SJSA1 (cell line): ENCODE measurements around the gene ST7. TPM values are rescaled to one million over a fixed set of nuclear protein-coding genes. Genes with fewer than 3 reads are reported as not detected.
"Not testable (repeated sequence)": the region's sequence is repeated elsewhere in the genome, so short reads cannot be mapped to it uniquely, and the experiment has no call there.

Source experiments
- DNase-seq, 2 experiments: peaks; one replicate each; pipeline ENCODE4 v3.0.0-alpha.2; 2015 to 2020; ENCODE audit warnings: low spot score in 2 of 2, low read depth in 1 of 2
- H3K27ac ChIP-seq: fragments of 250-450 bp; sonication (Bioruptor Pico); 2 replicates; pipeline ENCODE4 v1.5.1; 2020; ENCODE audit warnings: mild to moderate bottlenecking, moderate library complexity
- H3K27me3 ChIP-seq: fragments of 250-450 bp; sonication (Bioruptor Pico); replicated peaks from 2 replicates; pipeline ENCODE4 v1.5.1; 2020; ENCODE audit warnings: mild to moderate bottlenecking, moderate library complexity
- H3K36me3 ChIP-seq: fragments of 250-450 bp; sonication (Bioruptor Pico); 2 replicates; pipeline ENCODE4 v1.5.1; 2020; ENCODE audit warnings: mild to moderate bottlenecking
- H3K4me1 ChIP-seq: fragments of 250-450 bp; sonication (Bioruptor Pico); replicated peaks from 2 replicates; pipeline ENCODE4 v1.6.1; 2021; ENCODE audit warnings: mild to moderate bottlenecking
- H3K4me3 ChIP-seq: fragments of 250-450 bp; sonication (Bioruptor Pico); 2 replicates; pipeline ENCODE4 v1.5.1; 2020; ENCODE audit warnings: mild to moderate bottlenecking
- H3K9me3 ChIP-seq: fragments of 250-450 bp; sonication (Bioruptor Pico); replicated peaks from 2 replicates; pipeline ENCODE4 v1.5.1; 2020; ENCODE audit warnings: mild to moderate bottlenecking
- total RNA-seq: library from RNA; depleted of rRNA; stranded (reverse); fragments of >200 nt; shearing (Covaris generic); gene quantifications from 2 replicates; pipeline ENCODE4 v1.2.3, GENCODE V29; 2014

Gene ST7
- total RNA-seq, 1 experiment from 2014 or later, result 14.7 TPM

DNA sequence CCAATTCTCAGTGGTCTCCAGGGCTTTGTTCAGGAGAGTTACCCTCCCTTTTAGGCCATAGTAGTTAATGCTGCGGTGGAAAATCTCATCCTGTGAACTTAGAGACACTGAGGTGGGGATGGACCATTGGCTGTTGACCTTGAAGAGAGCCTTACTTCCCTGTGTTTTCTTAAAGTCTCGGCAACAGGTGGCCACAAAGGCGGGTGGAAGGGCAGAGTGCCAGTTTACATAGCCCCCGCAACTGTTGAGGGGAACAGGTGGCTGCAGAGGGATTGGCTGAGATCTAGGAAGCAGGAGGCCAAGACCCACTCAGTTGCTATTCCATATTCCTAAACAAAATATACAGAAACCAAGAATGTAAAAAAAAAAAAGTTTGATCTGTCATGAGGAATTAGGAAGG is 160.6 kb downstream of the ST7 start:
- Histone ChIP-seq H3K4me1 (peaks cover 3% of the 10 kb centered on the region), H3K36me3 (no peaks in the 10 kb centered on the region), H3K27ac (no peak overlapping the region), H3K4me3 (no peak overlapping the region), H3K9me3 (no peaks in the 10 kb centered on the region), H3K27me3 (no peaks in the 10 kb centered on the region)
- no peak for DNase-seq

DNA sequence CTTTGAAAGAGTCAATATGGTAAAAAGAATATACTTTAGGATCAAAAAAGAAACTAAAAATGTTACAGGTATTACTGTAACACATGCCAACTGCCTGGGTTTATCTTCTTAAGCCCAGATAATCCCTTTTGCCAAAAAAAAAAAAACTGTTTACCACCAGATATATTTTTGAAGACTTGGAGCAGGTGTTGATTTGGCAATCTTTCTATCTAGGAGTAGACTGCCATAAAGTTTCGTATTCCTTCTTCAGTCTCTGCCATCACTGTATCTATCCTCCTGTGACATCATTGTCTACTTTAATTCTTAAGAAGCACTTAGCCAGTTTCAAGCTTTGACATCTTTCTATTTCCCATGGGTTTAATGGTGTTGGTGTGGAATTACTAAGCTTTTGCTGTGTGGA is 161.0 kb downstream of the ST7 start:
- Histone ChIP-seq H3K4me1 (peaks cover 4% of the 10 kb centered on the region), H3K27ac (no peak overlapping the region)
- DNase-seq, result no peak

DNA sequence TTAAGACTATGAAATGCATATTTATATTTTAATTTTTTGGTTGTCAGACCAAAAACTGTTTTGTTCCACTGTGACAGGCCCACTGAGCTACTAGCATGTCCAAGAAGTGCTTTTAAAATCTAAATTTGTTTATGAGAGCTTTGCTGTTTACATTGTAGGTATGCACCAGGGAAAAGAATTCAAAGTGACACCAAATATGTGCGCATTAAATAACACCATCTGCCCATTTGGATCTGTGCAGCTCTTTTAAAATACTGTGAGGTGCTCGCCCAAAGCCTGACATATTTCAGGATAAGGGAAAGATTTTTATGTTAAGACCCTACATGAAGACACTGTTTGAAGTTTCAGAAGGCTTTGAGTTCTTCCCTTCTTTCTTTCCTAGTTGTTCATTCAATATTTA is 162.9 kb downstream of the ST7 start:
- H3K4me1 ChIP-seq, result peaks cover 11% of the 10 kb centered on the region
- H3K9me3 ChIP-seq, result no peaks in the 10 kb centered on the region
- no peaks in the 10 kb centered on the region for H3K36me3 ChIP-seq
- no peak overlapping the region for H3K4me3 ChIP-seq
- no peaks in the 10 kb centered on the region for H3K27me3 ChIP-seq
- no peak for DNase-seq
- no peak overlapping the region for H3K27ac ChIP-seq

More for the DNA sequence above, 161.0 kb downstream of the ST7 start:
- Histone ChIP-seq H3K4me3 (no peak overlapping the region), H3K9me3 (no peaks in the 10 kb centered on the region), H3K36me3 (no peaks in the 10 kb centered on the region), H3K27me3 (no peaks in the 10 kb centered on the region)

DNA sequence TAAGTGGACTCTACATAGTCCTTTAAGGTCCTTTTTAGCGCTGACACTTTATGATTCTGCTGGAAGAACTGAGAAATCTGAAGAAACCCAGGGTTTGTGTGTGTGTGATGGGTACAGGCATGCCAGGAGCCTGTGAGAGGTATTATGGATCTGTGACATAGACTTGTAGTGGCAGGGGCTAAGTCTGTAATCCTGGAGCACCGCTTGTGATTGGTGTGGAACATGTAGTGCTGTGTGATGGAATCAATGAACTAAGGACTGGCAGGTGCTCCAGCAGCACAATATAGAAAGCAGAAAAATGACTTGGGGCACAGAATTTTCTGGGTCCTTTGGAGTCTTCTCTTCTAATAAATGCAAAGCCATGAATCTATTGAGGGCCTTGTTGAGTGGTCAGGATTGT is 163.9 kb downstream of the ST7 start:
- no peaks in the 10 kb centered on the region for H3K27me3 ChIP-seq
- no peak overlapping the region for H3K4me3 ChIP-seq
- H3K9me3 ChIP-seq, result no peaks in the 10 kb centered on the region
- no peak overlapping the region for H3K27ac ChIP-seq
- DNase-seq, result no peak
- peaks cover 11% of the 10 kb centered on the region for H3K4me1 ChIP-seq
- no peaks in the 10 kb centered on the region for H3K36me3 ChIP-seq

DNA sequence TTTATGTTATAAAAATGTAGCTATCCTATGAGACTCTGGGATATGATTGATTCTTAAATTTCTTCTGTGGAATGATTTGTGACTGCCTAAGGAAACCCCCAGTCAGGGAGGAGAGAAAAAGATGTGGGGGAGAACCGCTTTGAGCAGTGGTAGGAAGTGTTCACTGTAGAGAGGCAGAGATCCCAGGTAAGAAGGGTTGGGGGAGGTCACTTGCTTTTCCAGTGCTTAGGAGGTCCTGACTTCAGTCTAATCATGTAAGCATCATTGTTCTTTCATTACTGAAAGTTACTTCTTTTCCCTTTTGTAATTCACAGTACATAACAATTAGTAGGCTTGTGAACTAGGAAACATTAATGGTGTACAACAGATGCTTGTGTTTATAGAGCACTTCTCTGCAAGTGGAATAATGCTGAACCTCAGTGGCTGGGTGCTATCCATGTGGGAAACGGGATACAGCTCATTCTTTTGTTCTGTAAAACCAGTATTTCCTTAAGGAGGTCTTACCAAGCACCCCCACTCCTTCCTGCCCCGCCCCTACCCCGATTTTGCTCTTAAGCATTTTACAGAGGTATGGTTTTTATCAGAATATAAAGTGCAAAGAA is 165.4 kb downstream of the ST7 start:
- Histone ChIP-seq H3K4me3 (no peak overlapping the region), H3K27me3 (no peaks in the 10 kb centered on the region), H3K36me3 (no peaks in the 10 kb centered on the region), H3K9me3 (no peaks in the 10 kb centered on the region), H3K4me1 (peaks cover 15% of the 10 kb centered on the region), H3K27ac (no peak overlapping the region)
- no peak for DNase-seq

DNA sequence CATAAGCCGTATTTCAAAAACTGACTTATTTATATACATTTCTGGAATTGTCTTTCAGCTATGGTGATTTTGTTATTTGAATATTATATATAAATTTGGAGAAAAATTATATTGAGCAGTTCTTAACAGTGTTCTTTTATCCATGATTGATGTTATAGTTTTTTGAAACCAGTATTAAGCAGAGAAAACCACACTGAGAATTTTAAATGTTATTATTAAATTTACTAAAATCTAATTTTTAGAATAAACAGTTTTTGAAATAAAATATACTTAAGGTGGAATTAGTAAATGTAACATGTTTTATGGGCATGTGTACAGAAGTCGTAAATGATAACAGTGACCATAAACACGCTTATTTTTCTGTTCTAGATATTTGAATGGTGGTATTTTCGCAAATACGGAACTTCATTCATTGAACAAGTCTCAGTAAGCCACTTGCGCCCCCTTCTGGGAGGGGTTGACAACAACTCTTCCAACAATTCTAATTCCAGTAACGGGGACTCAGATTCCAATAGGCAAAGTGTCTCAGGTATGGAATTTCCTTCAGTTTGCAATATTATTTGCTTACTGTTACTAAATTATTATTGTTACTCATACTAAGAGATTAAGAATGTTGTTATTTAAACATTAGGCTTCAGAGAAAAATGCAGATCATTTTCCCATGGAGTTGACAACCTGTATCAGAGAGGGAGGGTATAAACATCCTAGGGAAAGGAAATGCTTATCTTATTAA is 166.1 kb downstream of the ST7 start:
- Histone ChIP-seq H3K27ac (no peak overlapping the region), H3K4me3 (no peak overlapping the region), H3K9me3 (no peaks in the 10 kb centered on the region), H3K36me3 (no peaks in the 10 kb centered on the region), H3K4me1 (peaks cover 18% of the 10 kb centered on the region), H3K27me3 (no peaks in the 10 kb centered on the region)
- DNase-seq, result peak; percentile 69 to 78

DNA sequence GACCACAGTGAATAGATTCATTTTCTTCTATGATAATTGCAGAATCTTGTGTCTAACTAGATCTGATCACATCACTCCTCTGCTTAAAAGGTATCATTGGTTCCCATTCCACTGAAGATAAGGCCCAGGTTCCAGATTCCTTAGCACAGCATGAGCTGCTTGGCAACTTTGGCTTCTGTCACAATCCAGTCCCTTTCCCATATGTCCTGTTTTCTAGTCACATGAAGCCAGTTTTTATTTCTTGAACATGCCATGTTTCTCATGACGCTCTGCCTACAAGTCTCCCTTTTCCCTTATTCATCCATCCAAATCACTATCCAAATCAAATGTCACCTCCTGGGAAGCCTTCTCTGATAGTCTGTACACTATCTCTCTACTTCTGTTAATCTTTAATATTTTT is 167.0 kb downstream of the ST7 start:
- H3K9me3 ChIP-seq, DNase-seq, H3K36me3 ChIP-seq, H3K27ac ChIP-seq, H3K27me3 ChIP-seq, H3K4me3 ChIP-seq: not testable (repeated sequence)
- peaks cover 28% of the 10 kb centered on the region for H3K4me1 ChIP-seq

DNA sequence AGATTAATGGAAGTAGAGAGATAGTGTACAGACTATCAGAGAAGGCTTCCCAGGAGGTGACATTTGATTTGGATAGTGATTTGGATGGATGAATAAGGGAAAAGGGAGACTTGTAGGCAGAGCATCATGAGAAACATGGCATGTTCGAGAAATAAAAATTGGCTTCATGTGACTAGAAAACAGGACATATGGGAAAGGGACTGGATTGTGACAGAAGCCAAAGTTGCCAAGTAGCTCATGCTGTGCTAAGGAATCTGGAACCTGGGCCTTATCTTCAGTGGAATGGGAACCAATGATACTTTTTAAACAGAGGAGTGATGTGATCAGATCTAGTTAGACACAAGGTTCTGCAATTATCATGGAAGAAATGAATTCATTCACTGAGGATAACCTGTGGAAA is 168.7 kb downstream of the ST7 start:
- H3K9me3 ChIP-seq, H3K4me3 ChIP-seq, H3K36me3 ChIP-seq, H3K27ac ChIP-seq, DNase-seq, H3K27me3 ChIP-seq: not testable (repeated sequence)
- peaks cover 45% of the 10 kb centered on the region for H3K4me1 ChIP-seq

DNA sequence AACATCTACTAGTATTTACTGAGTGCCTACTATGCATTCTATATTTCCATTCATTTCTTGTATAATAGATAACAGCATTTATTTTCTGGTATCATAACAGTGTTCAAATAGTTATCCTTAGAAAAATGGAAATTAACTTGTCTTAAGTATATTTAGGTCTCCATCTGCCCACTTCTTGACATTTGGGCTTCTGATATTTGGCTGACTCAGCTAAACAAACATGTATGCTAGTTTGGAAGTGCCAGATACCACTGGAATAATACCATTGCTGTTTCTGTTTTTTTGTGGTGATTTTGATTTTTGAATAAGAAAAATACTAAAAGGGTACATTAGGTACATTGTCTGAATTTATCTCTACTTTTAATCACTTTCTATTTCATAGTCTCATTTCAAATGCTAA is 169.2 kb downstream of the ST7 start:
- Histone ChIP-seq H3K27ac (no peak overlapping the region), H3K36me3 (no peaks in the 10 kb centered on the region), H3K9me3 (no peaks in the 10 kb centered on the region), H3K4me3 (no peak overlapping the region), H3K27me3 (no peaks in the 10 kb centered on the region), H3K4me1 (peaks cover 50% of the 10 kb centered on the region)
- no peak for DNase-seq

DNA sequence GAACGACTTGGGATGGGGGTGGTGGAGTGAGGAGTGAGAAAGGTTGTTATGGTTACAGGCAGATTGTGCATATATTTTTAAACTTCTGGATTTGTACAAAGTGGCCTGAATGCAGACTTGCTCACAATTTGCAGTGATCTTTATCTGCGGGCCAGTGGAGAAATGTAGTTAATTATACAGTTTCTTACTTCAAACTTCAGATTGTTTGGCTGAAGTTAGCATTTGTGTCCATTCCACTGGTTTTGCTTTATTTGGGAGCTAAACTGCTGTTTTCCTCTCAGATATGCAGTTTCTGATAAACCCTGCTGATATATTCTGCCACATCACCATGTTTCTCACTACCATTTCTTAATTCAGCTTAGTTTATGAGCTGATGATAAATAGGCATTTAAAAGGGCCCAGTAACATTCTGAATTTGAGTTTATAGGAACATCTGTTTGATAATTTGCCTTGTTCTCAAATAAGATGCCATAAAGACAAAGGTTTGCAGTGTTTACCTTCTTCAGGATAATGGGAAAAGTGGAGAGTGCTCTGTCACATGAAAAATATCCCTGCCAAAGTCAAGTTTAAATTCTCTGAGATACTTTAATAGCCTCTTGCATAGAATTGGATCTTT is 170.1 kb downstream of the ST7 start:
- H3K4me3 ChIP-seq, result no peak overlapping the region
- H3K36me3 ChIP-seq, result no peaks in the 10 kb centered on the region
- no peak for DNase-seq
- no peaks in the 10 kb centered on the region for H3K27me3 ChIP-seq
- H3K4me1 ChIP-seq, result peaks cover 50% of the 10 kb centered on the region
- H3K9me3 ChIP-seq, result no peaks in the 10 kb centered on the region
- H3K27ac ChIP-seq, result no peak overlapping the region

DNA sequence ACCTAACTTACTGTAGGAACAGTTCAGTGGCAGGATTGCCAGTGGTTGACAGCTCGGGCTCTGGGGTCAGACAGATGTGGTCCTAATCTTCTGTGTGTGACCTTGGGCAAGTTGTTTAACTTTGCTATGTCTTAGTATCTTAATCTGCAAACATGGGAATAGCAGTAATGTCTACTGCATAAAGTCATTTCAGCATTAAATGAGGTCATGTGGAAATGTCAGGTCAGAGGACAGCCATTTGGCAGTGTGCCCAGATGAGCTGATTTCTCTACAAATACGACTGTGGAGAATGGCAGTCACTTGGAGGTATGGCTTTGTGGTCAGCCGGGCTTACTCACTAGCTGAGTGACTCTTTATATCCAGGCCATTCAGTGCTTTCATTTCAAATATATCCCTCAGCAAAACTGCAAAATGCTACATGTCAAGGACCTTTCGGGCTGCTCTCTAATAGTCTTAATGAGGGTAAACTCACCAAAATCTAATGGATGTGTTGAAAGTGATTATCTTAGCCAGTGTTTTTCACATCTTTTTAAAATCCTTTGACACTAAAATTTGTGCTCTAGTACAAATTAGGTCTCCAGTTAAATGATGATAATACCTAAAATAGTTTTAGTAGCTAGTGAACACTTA is 171.4 kb downstream of the ST7 start:
- Histone ChIP-seq H3K36me3 (no peaks in the 10 kb centered on the region), H3K9me3 (no peaks in the 10 kb centered on the region), H3K27me3 (no peaks in the 10 kb centered on the region), H3K4me3 (no peak overlapping the region), H3K27ac (peak overlapping the region; percentile 54), H3K4me1 (peaks cover 42% of the 10 kb centered on the region)
- peak; percentile 86 to 97 for DNase-seq

DNA sequence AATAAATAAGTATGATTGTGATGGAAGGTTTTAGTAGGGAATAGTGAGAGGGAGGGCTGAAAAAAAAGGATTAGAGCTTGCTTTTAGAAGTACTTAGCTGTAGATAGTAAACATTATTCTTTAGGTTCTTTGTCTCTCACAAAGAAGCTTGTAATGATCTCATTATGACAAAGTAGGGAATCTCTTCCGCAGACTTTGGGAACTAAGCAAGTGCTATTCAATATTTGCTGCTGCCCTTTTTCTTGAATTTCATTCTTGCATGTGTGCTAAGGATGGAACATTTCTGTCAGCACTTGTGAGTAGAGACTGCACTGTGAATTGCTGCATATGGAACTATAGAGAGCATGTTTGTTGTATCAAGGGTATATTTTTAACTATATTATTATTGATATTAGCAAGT is 173.4 kb downstream of the ST7 start:
- peak in 1 of 2 experiments; percentile 23 for DNase-seq
- no peaks in the 10 kb centered on the region for H3K9me3 ChIP-seq
- H3K4me3 ChIP-seq, result no peak overlapping the region
- H3K4me1 ChIP-seq, result peaks cover 44% of the 10 kb centered on the region
- H3K27ac ChIP-seq, result 0 out of 2 replicates have a peak overlapping the region, but pooled peaks have one; percentile 6
- H3K27me3 ChIP-seq, result no peaks in the 10 kb centered on the region
- no peaks in the 10 kb centered on the region for H3K36me3 ChIP-seq

DNA sequence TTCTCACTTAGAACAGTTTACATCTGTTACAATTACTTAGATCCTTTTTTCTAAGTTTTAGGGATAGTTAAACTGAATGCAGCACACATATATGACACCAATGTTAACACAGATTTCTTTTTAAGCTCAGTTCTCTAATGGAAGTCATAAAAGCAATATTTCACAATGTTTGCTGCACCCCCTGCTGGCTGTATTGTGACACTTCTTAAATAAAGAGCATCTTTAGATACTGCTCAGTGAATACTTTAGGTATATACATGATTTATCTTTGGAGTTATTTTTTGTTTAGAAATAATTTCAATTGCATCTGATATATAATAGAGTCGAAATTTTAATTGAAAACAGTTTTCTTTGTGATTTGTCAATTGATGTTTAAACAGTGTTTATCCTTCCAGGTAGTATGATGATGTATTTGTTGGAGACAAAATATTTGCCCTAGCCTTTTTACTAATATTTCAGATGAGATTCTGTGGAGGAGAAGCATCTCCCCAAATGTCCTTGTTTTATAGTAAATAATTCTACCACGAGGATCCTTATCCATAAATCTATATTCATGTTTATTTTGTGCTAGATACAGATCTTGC is 174.4 kb downstream of the ST7 start:
- Histone ChIP-seq H3K36me3 (no peaks in the 10 kb centered on the region), H3K27ac (no peak overlapping the region), H3K4me1 (peaks cover 50% of the 10 kb centered on the region), H3K4me3 (no peak overlapping the region), H3K9me3 (no peaks in the 10 kb centered on the region), H3K27me3 (no peaks in the 10 kb centered on the region)
- DNase-seq, result peak in 1 of 2 experiments; percentile 39

DNA sequence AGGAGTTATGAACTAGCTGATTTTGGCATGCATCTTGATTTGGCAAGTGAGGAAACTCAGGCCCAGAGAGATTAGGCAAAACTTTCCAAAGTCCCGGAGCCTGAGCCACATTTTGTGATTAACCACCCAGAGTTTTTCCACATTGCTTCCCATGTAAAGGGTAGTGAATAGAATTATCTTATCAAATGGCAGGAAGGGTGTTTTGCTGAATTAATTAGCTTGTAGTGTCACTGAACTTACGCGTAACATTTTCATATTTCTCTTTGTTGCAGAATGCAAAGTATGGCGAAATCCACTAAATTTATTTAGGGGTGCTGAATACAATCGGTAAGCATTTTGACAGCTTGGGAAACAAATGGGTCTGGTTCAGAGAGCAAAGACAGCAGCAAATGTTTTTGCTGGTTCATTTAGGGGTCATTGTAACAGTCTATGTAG is 176.2 kb downstream of the ST7 start:
- Histone ChIP-seq H3K36me3 (peaks cover 8% of the 10 kb centered on the region; the same call in 1 of the 2 replicates), H3K27ac (no peak overlapping the region), H3K9me3 (no peaks in the 10 kb centered on the region), H3K4me3 (no peak overlapping the region), H3K4me1 (peaks cover 58% of the 10 kb centered on the region), H3K27me3 (no peaks in the 10 kb centered on the region)
- DNase-seq, result no peak
